Heart left ventricle (tissue), 16 donors: Measurements from ENCODE around the gene GAS1. TPM values are rescaled to one million over a fixed set of nuclear protein-coding genes. Genes with fewer than 3 reads are reported as not detected.

Experiments
- ATAC-seq, 4 donors: fragments of 200-7000 bp; cut with Tn5 transposase; one replicate each; pipeline ENCODE4 v1.9.1; 2020 to 2022; ENCODE audit warnings: moderate library complexity in 4 of 4, mild to moderate bottlenecking in 3 of 4, moderate number of reproducible peaks in 1 of 4
- DNase-seq, 5 donors: peaks; one replicate each; pipeline ENCODE4 v3.0.0-alpha.2; 2020
- H3K27ac ChIP-seq, 12 donors: fragments of 200-600 bp; sonication (generic) in 4 of 12; one replicate each; pipeline versions ENCODE4 v1.5.0 to v1.8.0; 2016 to 2022; ENCODE audit warnings: mild to moderate bottlenecking in 2 of 12
- H3K27me3 ChIP-seq, 9 donors: fragments of 200-600 bp; sonication (generic) in 2 of 9; one replicate each; pipeline versions ENCODE4 v1.5.1 to v1.8.0; 2016 to 2022; ENCODE audit warnings: mild to moderate bottlenecking in 3 of 9
- H3K36me3 ChIP-seq, 9 donors: fragments of 200-600 bp; sonication (generic) in 2 of 9; one replicate each; pipeline versions ENCODE4 v1.5.0 to v1.8.0; 2018 to 2022; ENCODE audit warnings: mild to moderate bottlenecking in 2 of 9
- H3K4me1 ChIP-seq, 12 donors: fragments of 200-600 bp; sonication (generic) in 4 of 12; one replicate each; pipeline versions ENCODE4 v1.5.0 to v1.8.0; 2016 to 2022; ENCODE audit warnings: mild to moderate bottlenecking in 3 of 12
- H3K4me3 ChIP-seq, 12 donors: fragments of 200-600 bp; sonication (generic) in 4 of 12; one replicate each; pipeline versions ENCODE4 v1.5.0 to v1.8.0; 2017 to 2022; ENCODE audit warnings: mild to moderate bottlenecking in 9 of 12, moderate library complexity in 4 of 12
- H3K9me3 ChIP-seq, 12 donors: fragments of 200-600 bp; sonication (generic) in 4 of 12; one replicate each; pipeline versions ENCODE4 v1.5.0 to v1.8.0; 2016 to 2022; ENCODE audit warnings: mild to moderate bottlenecking in 1 of 12
- POLR2A ChIP-seq, 2 donors: fragments of 450-650 bp; IDR thresholded peaks; one replicate each; pipeline ENCODE4 v1.6.1; 2017; ENCODE audit warnings: antibody characterized with exemption in 2 of 2, mild to moderate bottlenecking in 2 of 2, moderate library complexity in 2 of 2
- WGBS, 4 donors: extraction: QIAGEN DNeasy Blood & Tissue Kit in 2 of 4; methylation state at CpG; one replicate each; pipeline versions ENCODE4 v1.1.5 to v1.1.7; 2013 to 2018; 5-methylcytosine and 5-hydroxymethylcytosine counted together
- intact Hi-C, 10 donors: fragments of 100-400 bp; cut with DNase I; formaldehyde crosslinking; loops; one replicate each; pipeline versions ENCODE4 v1.11.1 to v1.14.2; 2022
- polyA plus RNA-seq, 2 donors: library from polyadenylated mRNA; stranded (reverse); fragments of 200-250 nt; gene quantifications; one replicate each; pipeline ENCODE4 v1.2.3, GENCODE V29; 2013
- total RNA-seq, 9 donors: library from RNA; depleted of rRNA in 2 of 9; stranded (reverse); fragments of >200 nt in 2 of 9; fragmentation: NEBNext Ultra II Directional in 3 of 9; extraction: Animal tissue kit (Norgen Biotek cat#: 25700) in 3 of 9; gene quantifications; one replicate each; pipeline versions ENCODE4 v1.1.0 to v1.2.4, GENCODE V29; 2016 to 2023
- TF ChIP-seq, protein P1 (sequence below), 12 donors: fragments of 200-600 bp; sonication (generic) in 4 of 12; IDR thresholded peaks; one replicate each; pipeline versions ENCODE4 v1.5.0 to v1.8.0; 2018 to 2022; ENCODE audit warnings: antibody characterized with exemption in 12 of 12, mild to moderate bottlenecking in 5 of 12
- donor health status: ischemic (EF 13 %, LVEDD 7.1; RV severe dilation, severe dysfunction).
- donor health status: healthy with polysubstance abuse.
- donor health status: DM: no; HTN: yes; CAD: no.
- donor health status: DM: no; HTN: no; CAD: no.
- donor health status: ischemic (EF 25% LVEDD 6.9; RV normal size, moderate dysfunction).
- donor health status: ischemic (EF 25% LVEDD 5.7; RV mildly dilated, moderate dysfunction).
- donor health status: healthy.
- donor health status: DM: yes; HTN: yes; CAD: no.
- donor health status: ischemic (EF 35%, LVEDD 5.7; RV mildly dilated, moderate dysfunction).
- donor health status: nonischemic (EF 11% LVEDD 7.7; RV severe dilation, severe dysfunction).
- donor health status: DM: yes; HTN: yes; CAD: no.
- donor health status: PGD.
- donor health status: ischemic (EF 29% LVEDD 5.4; RV normal size, mild dysfunction).
- donor health status: nonischemic (EF 23%, LVEDD 6.1; RV moderate dilation, normal function).

GAS1 gene
- total and polyA plus RNA-seq, 11 donors = 3.3 to 55.7 (median 6.8) TPM

DNA sequence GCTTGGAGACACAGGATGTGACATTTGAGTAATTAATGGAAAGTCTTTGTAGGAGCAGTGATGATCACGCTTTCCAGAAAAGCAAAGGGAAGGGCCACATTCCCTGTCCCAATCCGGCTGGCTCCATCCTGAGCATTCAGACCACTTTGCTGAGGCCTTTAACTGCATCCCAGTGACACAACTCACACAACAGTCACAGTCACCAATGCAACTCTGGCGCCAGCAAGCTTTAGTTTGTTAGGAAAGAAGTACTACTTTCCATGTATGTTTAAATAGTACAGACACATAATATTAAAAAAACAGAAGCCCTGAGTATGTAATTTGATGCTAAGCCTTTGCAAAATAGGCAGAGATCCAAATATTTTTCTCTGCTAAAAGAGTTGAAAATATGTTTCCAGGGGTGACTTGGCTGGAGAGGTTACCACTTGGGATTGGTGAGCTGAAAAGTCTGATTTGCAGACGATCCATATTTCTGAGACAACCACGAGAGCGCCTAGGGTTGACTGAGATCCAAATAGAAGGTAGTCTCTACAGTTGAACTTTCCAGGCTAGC, 31.7 kb upstream of the GAS1 start:
- no peak for DNase-seq
- Histone ChIP-seq H3K27ac (peak overlapping the region in 7 of 12 donors; percentile 16 to 55 (median 26)), H3K4me1 (peaks cover 0 to 25% (median 0%) of the 10 kb centered on the region in 12 donors), H3K9me3 (peaks cover 0 to 2% (median 0%) of the 10 kb centered on the region in 12 donors), H3K27me3 (no peaks in the 10 kb centered on the region), H3K36me3 (no peaks in the 10 kb centered on the region), H3K4me3 (no peak overlapping the region)
- TF ChIP-seq, protein P1, sequence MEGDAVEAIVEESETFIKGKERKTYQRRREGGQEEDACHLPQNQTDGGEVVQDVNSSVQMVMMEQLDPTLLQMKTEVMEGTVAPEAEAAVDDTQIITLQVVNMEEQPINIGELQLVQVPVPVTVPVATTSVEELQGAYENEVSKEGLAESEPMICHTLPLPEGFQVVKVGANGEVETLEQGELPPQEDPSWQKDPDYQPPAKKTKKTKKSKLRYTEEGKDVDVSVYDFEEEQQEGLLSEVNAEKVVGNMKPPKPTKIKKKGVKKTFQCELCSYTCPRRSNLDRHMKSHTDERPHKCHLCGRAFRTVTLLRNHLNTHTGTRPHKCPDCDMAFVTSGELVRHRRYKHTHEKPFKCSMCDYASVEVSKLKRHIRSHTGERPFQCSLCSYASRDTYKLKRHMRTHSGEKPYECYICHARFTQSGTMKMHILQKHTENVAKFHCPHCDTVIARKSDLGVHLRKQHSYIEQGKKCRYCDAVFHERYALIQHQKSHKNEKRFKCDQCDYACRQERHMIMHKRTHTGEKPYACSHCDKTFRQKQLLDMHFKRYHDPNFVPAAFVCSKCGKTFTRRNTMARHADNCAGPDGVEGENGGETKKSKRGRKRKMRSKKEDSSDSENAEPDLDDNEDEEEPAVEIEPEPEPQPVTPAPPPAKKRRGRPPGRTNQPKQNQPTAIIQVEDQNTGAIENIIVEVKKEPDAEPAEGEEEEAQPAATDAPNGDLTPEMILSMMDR (IDR thresholded peaks at IDR 0.05) = no peak
- no peak for TF ChIP-seq POLR2A (IDR thresholded peaks at IDR 0.05)
- ATAC-seq = peak in 2 of 4 donors; percentile 38 to 56
- intact Hi-C loops = no loop called here
- WGBS, 4 donors = 63 to 79% (median 72%) methylated on average over 6 of the region's 6 CpGs

GRCh38 chr9:86978413-86978812, 31.1 kb upstream of the GAS1 start:
- no peak for DNase-seq
- no peaks in the 10 kb centered on the region for H3K36me3 ChIP-seq
- no peak overlapping the region for H3K4me3 ChIP-seq
- intact Hi-C loops = no loop called here
- H3K4me1 ChIP-seq = peaks cover 0 to 25% (median 0%) of the 10 kb centered on the region in 12 donors
- peak overlapping the region in 7 of 12 donors; percentile 18 to 55 (median 35) for H3K27ac ChIP-seq
- H3K27me3 ChIP-seq = no peaks in the 10 kb centered on the region
- ATAC-seq = peak in 2 of 4 donors; percentile 62 to 78
- 52 to 66% (median 62%) methylated on average over 2 of the region's 2 CpGs for WGBS, 4 donors
- peaks cover 0 to 2% (median 0%) of the 10 kb centered on the region in 12 donors for H3K9me3 ChIP-seq
- no peak for TF ChIP-seq POLR2A (IDR thresholded peaks at IDR 0.05)
- TF ChIP-seq, protein P1 (IDR thresholded peaks at IDR 0.05) = no peak

DNA sequence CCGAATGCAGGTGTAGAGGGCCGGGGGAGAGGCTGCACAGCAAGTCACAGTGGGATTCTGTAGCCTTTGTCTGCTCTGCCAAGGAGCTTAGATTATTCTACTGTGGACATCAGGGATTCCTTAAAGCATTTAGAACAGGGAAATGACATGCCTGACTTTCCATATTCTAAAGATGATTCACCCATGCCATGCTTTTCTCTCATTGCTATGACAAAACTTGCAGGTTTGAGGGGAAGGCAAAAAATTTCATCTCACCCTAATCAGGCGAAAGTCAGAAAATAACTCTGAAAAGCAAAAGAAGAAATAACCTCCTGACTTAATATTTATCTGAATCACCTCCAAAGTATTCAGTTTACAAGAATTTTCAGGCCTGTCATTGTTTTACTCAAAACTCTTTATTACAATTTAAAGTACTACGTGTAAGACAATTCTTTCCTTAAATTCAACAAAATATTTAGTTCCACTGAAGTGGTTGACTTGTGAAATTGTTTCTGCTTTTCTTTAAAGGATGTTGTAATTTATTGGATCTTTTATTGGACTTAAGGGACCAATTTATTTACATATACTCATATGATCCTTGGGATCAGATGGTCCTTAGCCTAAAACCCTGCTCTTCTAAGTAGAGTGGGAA, 30.0 kb upstream of the GAS1 start:
- H3K27ac ChIP-seq = no peak overlapping the region
- H3K4me3 ChIP-seq = no peak overlapping the region
- H3K36me3 ChIP-seq = no peaks in the 10 kb centered on the region
- peaks cover 0 to 25% (median 0%) of the 10 kb centered on the region in 12 donors for H3K4me1 ChIP-seq
- H3K27me3 ChIP-seq = no peaks in the 10 kb centered on the region
- intact Hi-C loops = no loop called here
- DNase-seq (no peak), ATAC-seq (no peak)
- H3K9me3 ChIP-seq = peaks cover 0 to 2% (median 0%) of the 10 kb centered on the region in 12 donors
- no peak for TF ChIP-seq POLR2A (IDR thresholded peaks at IDR 0.05)
- TF ChIP-seq, protein P1 (IDR thresholded peaks at IDR 0.05) = no peak
- 74 to 97% (median 93%) methylated on average over 4 of the region's 4 CpGs for WGBS, 4 donors

DNA sequence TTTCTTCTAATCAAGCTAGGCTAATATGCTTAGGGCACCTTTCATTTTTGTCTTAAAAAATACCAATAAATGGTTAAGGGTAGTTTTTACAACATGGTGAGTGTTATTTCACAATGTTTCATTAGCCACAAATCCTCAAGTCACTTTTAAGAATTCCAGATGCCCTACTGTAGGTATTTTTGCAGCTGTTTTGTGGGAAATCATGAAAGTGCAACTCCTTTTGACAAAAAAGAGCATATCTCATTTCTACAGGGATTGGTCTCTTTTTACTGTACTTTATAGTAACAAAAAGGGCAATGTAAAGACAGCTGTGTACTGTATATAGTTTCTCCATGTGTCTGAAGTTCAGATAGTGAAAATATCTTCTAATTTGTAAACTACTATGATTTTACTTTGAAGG, 28.3 kb upstream of the GAS1 start:
- H3K4me1 ChIP-seq = peaks cover 0 to 25% (median 0%) of the 10 kb centered on the region in 12 donors
- H3K36me3 ChIP-seq = no peaks in the 10 kb centered on the region
- H3K27me3 ChIP-seq = no peaks in the 10 kb centered on the region
- peaks cover 0 to 2% (median 0%) of the 10 kb centered on the region in 12 donors for H3K9me3 ChIP-seq
- DNase-seq (no peak), ATAC-seq (no peak)
- H3K27ac ChIP-seq = peak overlapping the region in 2 of 12 donors; percentile 18 to 24
- TF ChIP-seq POLR2A (IDR thresholded peaks at IDR 0.05) = no peak
- TF ChIP-seq, protein P1 (IDR thresholded peaks at IDR 0.05) = no peak
- intact Hi-C loops = no loop called here
- no peak overlapping the region for H3K4me3 ChIP-seq
